BJ (cell line): ENCODE measurements around the gene ABCF1. TPM values are rescaled to one million over a fixed set of nuclear protein-coding genes. Genes with fewer than 3 reads are reported as not detected.
A peak's percentile ranks its signal among the peaks of the same experiment; 100 is the strongest.

ENCODE experiments used
- CTCF ChIA-PET: fragments of 350-600 bp; formaldehyde crosslinking; extraction: SDS; loops from one replicate; lab custom pipeline; 2021; ENCODE audit warnings: antibody characterized with exemption, inconsistent platforms; lab: Yijun Ruan, JAX
- POLR2A ChIA-PET: fragments of 300-600 bp; sonication (Branson Sonifier 250); formaldehyde crosslinking; extraction: SDS; loops from one replicate; lab custom pipeline; 2021; ENCODE audit warnings: antibody characterized with exemption; lab: Charles Lee
- DNase-seq: peaks from one replicate; pipeline ENCODE4 v3.0.0-alpha.2; 2011; ENCODE audit warnings: low read depth
- H3K27me3 ChIP-seq: 2 replicates; pipeline ENCODE4 v1.6.0; 2011; ENCODE audit warnings: low read length; ENCODE audit not compliant: control insufficient read depth, insufficient read depth
- H3K36me3 ChIP-seq: 2 replicates; pipeline ENCODE4 v1.5.1; 2011; ENCODE audit warnings: low read length; ENCODE audit not compliant: control insufficient read depth, insufficient read depth
- H3K4me3 ChIP-seq: 2 replicates; pipeline ENCODE4 v1.5.1; 2011; ENCODE audit warnings: low read depth, mild to moderate bottlenecking, control low read depth, low read length
- polyA plus RNA-seq: library from polyadenylated mRNA; depleted of rRNA; stranded (reverse); fragments of >200 nt; gene quantifications from 2 replicates; pipeline ENCODE4 v1.2.3, GENCODE V29; 2011
- TF ChIP-seq, protein P1 (sequence below): IDR thresholded peaks from 2 replicates; pipeline ENCODE4 v1.5.1; 2011; ENCODE audit warnings: low read depth, mild to moderate bottlenecking, control low read depth, inconsistent platforms, low read length, moderate library complexity; ENCODE audit not compliant: insufficient read depth

ABCF1 gene
- polyA plus RNA-seq, 1 experiment: 37.9 TPM

DNA sequence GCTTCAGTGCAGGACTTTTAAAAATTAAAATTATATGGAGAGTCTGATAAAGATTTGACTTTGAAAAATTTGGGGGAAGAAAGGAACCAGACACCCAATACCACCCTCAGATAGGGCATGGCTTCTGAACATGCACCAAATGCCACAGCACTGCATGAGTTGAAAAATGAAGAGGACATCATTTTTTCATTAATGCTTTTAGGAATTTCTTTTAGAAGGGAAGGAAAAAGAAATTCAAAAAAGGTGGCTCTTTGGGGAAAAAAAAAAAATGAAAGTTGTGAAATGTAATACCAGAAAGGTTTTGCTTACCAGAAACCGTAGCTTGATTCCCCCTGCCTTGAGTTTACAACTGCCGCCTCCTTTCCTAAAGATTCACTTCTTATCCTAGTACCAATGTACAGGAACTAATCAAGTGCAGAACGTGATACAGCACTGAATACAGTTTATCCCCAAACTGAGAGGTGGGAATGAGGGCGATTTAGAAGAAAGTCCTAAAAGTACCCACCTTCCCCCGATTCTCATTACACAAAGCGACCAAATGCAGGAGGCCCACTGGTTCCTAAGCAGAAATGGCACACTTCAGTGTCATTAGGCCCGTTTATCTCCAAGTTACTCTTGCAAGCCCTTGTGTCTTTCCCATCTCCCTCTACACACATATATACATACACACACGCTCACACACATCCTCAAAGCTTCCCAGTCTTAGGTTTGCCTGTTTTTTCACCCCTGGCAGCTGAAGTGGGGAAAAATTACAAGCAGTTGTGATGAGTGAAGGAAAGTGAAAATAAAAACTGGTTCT is 43.0 kb downstream of the ABCF1 start:
- ChIA-PET CTCF (interaction anchor here (0.7 to 2.9 kb wide), 8 partner anchors 16 to 933 kb away, joined by 3 to 31 read pairs (median 3); no protein-coding TSS in a partner anchor), POLR2A (interaction anchor here (0.6 to 1.4 kb wide), 12 partner anchors 8 to 1568 kb away, joined by 3 to 30 read pairs (median 9); partner anchors contain the start of genes ABCF1, GTF2H4 and MDC1)
- no peak for DNase-seq
- peak overlapping the region; percentile 35 for H3K4me3 ChIP-seq
- TF ChIP-seq, protein P1, sequence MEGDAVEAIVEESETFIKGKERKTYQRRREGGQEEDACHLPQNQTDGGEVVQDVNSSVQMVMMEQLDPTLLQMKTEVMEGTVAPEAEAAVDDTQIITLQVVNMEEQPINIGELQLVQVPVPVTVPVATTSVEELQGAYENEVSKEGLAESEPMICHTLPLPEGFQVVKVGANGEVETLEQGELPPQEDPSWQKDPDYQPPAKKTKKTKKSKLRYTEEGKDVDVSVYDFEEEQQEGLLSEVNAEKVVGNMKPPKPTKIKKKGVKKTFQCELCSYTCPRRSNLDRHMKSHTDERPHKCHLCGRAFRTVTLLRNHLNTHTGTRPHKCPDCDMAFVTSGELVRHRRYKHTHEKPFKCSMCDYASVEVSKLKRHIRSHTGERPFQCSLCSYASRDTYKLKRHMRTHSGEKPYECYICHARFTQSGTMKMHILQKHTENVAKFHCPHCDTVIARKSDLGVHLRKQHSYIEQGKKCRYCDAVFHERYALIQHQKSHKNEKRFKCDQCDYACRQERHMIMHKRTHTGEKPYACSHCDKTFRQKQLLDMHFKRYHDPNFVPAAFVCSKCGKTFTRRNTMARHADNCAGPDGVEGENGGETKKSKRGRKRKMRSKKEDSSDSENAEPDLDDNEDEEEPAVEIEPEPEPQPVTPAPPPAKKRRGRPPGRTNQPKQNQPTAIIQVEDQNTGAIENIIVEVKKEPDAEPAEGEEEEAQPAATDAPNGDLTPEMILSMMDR: no peak
- H3K27me3 ChIP-seq: no peaks in the 10 kb centered on the region
- peaks cover 8% of the 10 kb centered on the region for H3K36me3 ChIP-seq

DNA sequence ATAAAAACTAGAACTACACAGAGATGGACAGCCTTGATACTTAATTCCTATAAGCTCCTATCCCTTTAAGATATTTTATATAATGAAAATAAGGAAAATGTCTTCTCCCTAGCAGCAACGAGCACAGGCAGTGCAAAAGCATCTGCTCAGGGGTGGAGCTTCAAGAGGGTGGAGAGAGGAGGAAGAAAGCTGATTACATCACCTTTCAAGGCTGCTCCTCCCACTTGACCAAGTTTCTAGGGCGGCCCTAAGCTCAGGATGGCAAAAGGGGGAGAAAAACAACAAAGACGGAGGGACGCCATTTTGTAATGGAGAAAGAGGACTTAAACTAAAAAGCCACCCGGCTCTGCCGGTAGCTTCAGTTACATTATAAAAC is 43.6 kb downstream of the ABCF1 start:
- Histone ChIP-seq H3K4me3 (peak overlapping the region; percentile 87), H3K36me3 (peaks cover 7% of the 10 kb centered on the region), H3K27me3 (no peaks in the 10 kb centered on the region)
- TF ChIP-seq, protein P1: no peak
- ChIA-PET POLR2A (interaction anchor here (0.6 to 1.4 kb wide), 13 partner anchors 9 to 1567 kb away, joined by 3 to 30 read pairs (median 9); partner anchors contain the start of genes ABCF1, GTF2H4 and MDC1), CTCF (interaction anchor here (0.7 to 1.2 kb wide), 3 partner anchors 18 to 133 kb away, joined by 3 read pairs; no protein-coding TSS in a partner anchor)
- peak; percentile 94 for DNase-seq

DNA sequence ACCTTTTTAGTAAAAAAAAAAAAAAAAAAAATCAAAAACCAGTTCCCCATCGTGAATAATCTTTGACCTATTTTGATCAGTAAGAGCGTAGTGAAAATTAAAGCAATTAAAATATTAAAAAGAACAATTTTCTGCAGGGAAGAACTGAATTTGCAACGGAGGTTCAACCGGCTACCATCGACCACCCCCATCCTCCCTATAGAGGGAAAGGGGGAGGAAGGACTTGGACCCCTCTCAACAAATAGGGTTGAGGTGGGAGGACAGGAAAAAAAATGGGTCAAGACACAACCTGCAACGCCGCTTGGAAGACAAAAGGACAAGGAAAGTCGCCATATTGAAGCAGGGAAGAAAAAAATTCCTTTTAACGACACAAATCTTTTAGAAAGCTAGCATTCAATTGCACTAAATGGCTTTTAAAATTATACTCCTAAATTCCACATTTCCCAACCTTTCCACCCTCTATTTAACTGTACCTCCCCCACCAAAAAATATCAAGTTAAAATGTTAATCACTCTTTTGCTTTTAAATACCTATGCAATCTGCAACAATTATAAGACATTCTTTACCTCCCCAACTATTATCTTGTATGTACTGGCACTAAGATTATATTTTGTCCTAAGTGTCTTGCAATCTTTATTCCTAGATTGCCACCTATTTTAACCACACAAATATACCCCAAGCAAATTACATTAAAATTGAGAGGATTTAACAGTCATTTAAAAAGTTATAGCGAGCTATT is 44.1 kb downstream of the ABCF1 start:
- no peaks in the 10 kb centered on the region for H3K27me3 ChIP-seq
- DNase-seq: no peak
- POLR2A ChIA-PET: interaction anchor here (0.6 to 1.4 kb wide), 16 partner anchors 9 to 1567 kb away, joined by 3 to 30 read pairs (median 8); partner anchors contain the start of genes ABCF1, GTF2H4 and MDC1
- TF ChIP-seq, protein P1: no peak
- CTCF ChIA-PET: interaction anchor here (0.7 to 1.2 kb wide), 3 partner anchors 19 to 133 kb away, joined by 3 read pairs; no protein-coding TSS in a partner anchor
- H3K36me3 ChIP-seq: peaks cover 9% of the 10 kb centered on the region
- peak overlapping the region; percentile 87 for H3K4me3 ChIP-seq

DNA sequence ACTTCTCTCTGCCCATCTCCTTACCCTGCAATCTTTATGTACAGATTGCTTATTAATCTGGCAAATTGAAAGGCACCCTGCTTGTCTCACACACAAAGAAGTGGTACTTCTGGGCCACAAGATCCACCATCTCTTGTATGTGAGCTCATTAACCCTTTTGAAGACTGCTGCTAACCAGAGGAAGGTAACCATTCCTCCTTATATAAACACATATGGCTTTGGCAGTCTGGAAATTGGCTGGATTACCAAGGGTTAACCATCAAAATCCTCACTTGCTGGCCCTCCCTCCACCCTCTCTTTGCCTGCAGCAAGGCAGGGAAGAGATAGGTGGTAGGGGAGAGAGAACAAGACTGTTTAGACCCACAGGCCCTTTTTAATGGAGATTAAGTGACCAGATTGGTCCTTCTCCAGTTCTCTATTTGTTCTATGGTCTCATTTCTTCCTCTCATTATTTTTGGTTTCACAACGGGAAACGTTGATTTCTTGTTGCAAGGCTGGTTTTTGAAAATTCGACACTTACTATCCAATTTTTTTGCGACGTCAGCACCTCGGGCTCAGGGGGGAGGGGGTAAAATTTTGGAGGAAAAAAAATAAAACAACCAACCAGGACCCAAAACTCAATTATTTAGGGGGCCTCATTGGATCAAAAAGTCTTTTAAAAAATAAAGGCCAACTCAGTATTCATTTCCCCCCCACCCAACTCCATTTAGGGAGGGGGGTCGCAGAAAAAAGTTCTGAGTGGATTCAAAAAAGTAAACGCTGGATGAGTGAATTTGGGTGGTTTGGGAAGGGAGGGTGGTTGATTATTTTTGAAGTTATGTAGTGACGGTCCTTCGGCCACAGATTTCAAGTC is 44.9 kb downstream of the ABCF1 start:
- H3K4me3 ChIP-seq: peak overlapping the region; percentile 87
- H3K27me3 ChIP-seq: no peaks in the 10 kb centered on the region
- CTCF ChIA-PET: no interaction called here
- peaks cover 10% of the 10 kb centered on the region for H3K36me3 ChIP-seq
- POLR2A ChIA-PET: interaction anchor here (0.7 to 1.4 kb wide), 4 partner anchors 10 to 266 kb away, joined by 3 to 9 read pairs (median 7); no protein-coding TSS in a partner anchor
- TF ChIP-seq, protein P1: no peak
- no peak for DNase-seq
